IPS-15b (cell line): ENCODE data around the gene TBPL1.

Source experiments
- H3K27me3 ChIP-seq: one replicate; pipeline ENCODE4 v1.6.1; 2013; ENCODE audit warnings: low read length; ENCODE audit not compliant: control insufficient read depth, insufficient read depth
- H3K36me3 ChIP-seq: one replicate; pipeline ENCODE4 v1.6.1; 2013; ENCODE audit warnings: low read length; ENCODE audit not compliant: control insufficient read depth, insufficient read depth
- H3K4me1 ChIP-seq: one replicate; pipeline ENCODE4 v1.6.1; 2013; ENCODE audit warnings: mild to moderate bottlenecking, low read length; ENCODE audit not compliant: control insufficient read depth, insufficient read depth
- H3K4me3 ChIP-seq: one replicate; pipeline ENCODE4 v1.5.1; 2013; ENCODE audit warnings: low read depth, low read length
- H3K9ac ChIP-seq: one replicate; pipeline ENCODE4 v1.6.1; 2013; ENCODE audit warnings: low read depth, mild to moderate bottlenecking, low read length
- H3K9me3 ChIP-seq: one replicate; pipeline ENCODE4 v1.6.1; 2013; ENCODE audit warnings: mild to moderate bottlenecking, low read length; ENCODE audit not compliant: control insufficient read depth, insufficient read depth

Gene TBPL1

DNA sequence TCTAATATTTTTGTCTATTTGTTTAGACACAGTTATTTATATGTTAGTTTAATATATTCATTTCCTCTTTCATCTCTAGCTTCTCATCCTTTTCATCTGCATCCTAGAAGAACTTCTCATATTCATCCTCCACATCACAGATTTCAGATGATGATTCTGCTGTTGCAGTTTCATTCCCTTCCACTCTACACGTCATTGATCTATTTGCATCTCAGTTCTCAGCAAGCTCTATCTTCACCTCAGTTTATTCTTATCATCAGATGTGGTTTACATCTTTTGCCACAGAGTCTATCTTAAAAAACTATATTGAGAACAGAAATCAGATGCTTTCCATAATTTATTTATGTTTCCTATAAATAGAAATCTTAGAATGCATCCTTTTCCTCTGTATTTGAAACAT, 86.1 kb downstream of the TBPL1 start:
- Histone ChIP-seq H3K27me3 (no peaks in the 10 kb centered on the region), H3K36me3 (no peaks in the 10 kb centered on the region), H3K4me1 (peaks cover 4% of the 10 kb centered on the region), H3K4me3 (no peak overlapping the region), H3K9me3 (no peaks in the 10 kb centered on the region), H3K9ac (no peak overlapping the region)
